GM23248 (cell line): ENCODE data around the gene FAT3. TPM values are rescaled to one million over a fixed set of nuclear protein-coding genes. Genes with fewer than 3 reads are reported as not detected.

Experiments used
- DNase-seq: peaks from one replicate; pipeline ENCODE4 v3.0.0-alpha.2; 2015
- H2AFZ ChIP-seq: fragments of 200-600 bp; sonication (generic); 2 replicates; pipeline ENCODE4 v1.6.1; 2016; ENCODE audit warnings: antibody characterized with exemption
- H3F3A ChIP-seq: fragments of 200-600 bp; sonication (generic); 2 replicates; pipeline ENCODE4 v1.6.1; 2016; ENCODE audit warnings: mild to moderate bottlenecking, antibody characterized with exemption, mixed run types; ENCODE audit not compliant: insufficient read depth
- H3K27ac ChIP-seq: fragments of 200-600 bp; sonication (generic); 2 replicates; pipeline ENCODE4 v1.5.1; 2016; ENCODE audit warnings: mild to moderate bottlenecking
- H3K27me3 ChIP-seq: fragments of 200-600 bp; sonication (generic); replicated peaks from 2 replicates; pipeline ENCODE4 v1.6.1; 2016; ENCODE audit warnings: mild to moderate bottlenecking; ENCODE audit not compliant: insufficient read depth
- H3K36me3 ChIP-seq: fragments of 200-600 bp; sonication (generic); 2 replicates; pipeline ENCODE4 v1.6.1; 2016; ENCODE audit warnings: low read depth, mild to moderate bottlenecking
- H3K4me1 ChIP-seq: fragments of 200-600 bp; sonication (generic); 2 replicates; pipeline ENCODE4 v1.6.1; 2016; ENCODE audit warnings: mild to moderate bottlenecking; ENCODE audit not compliant: insufficient read depth
- H3K4me2 ChIP-seq: fragments of 200-600 bp; sonication (generic); one replicate; pipeline ENCODE4 v1.6.1; 2016; ENCODE audit warnings: mild to moderate bottlenecking; ENCODE audit not compliant: unreplicated experiment
- H3K4me3 ChIP-seq: fragments of 200-600 bp; sonication (generic); 2 replicates; pipeline ENCODE4 v1.5.1; 2016; ENCODE audit warnings: mild to moderate bottlenecking
- H3K79me2 ChIP-seq: fragments of 200-600 bp; sonication (generic); 2 replicates; pipeline ENCODE4 v1.6.1; 2016; ENCODE audit warnings: mild to moderate bottlenecking; ENCODE audit not compliant: insufficient read depth
- H3K9ac ChIP-seq: fragments of 200-600 bp; sonication (generic); 2 replicates; pipeline ENCODE4 v1.6.1; 2016; ENCODE audit warnings: mild to moderate bottlenecking
- H3K9me2 ChIP-seq: fragments of 200-600 bp; sonication (generic); 2 replicates; pipeline ENCODE4 v1.6.1; 2016; ENCODE audit warnings: mixed run types, mild to moderate bottlenecking, moderate library complexity; ENCODE audit not compliant: insufficient read depth
- H3K9me3 ChIP-seq: fragments of 200-600 bp; sonication (generic); one replicate; pipeline ENCODE4 v1.6.1; 2017; ENCODE audit warnings: low read depth
- H4K20me1 ChIP-seq: fragments of 200-600 bp; sonication (generic); 2 replicates; pipeline ENCODE4 v1.6.0; 2016; ENCODE audit not compliant: insufficient read depth
- EZH2 ChIP-seq: fragments of 200-600 bp; sonication (generic); IDR thresholded peaks from 2 replicates; pipeline ENCODE4 v1.6.1; 2018; ENCODE audit warnings: antibody characterized with exemption, mild to moderate bottlenecking; ENCODE audit not compliant: insufficient read depth, poor library complexity, severe bottlenecking
- EZH2phosphoT487 ChIP-seq: fragments of 200-600 bp; sonication (generic); IDR thresholded peaks from 2 replicates; pipeline ENCODE4 v1.6.1; 2018; ENCODE audit warnings: antibody characterized with exemption, moderate library complexity, mild to moderate bottlenecking, low read depth; ENCODE audit not compliant: insufficient read depth
- WGBS, 2 experiments: methylation state at CpG; one replicate each; pipeline ENCODE4 v1.1.6; 2015 to 2017; ENCODE audit warnings: low lambda C conversion rate in 2 of 2, low coverage in 1 of 2; ENCODE audit errors: missing lambda C conversion rate in 2 of 2; 5-methylcytosine and 5-hydroxymethylcytosine counted together
- in situ Hi-C: fragments of 300-500 bp; cut with MboI; formaldehyde crosslinking; loops from 2 replicates; pipeline ENCODE4 v1.15.0; 2020
- polyA plus RNA-seq: library from polyadenylated mRNA; unstranded; fragments of >200 nt; fragmentation: Nextera tagmentation; extraction: Ambion mirVana; gene quantifications from 2 replicates; pipeline ENCODE4 v1.2.1, GENCODE V29; 2016
- total RNA-seq: library from RNA; depleted of rRNA; stranded (reverse); fragments of >200 nt; shearing (Covaris generic); gene quantifications from 2 replicates; pipeline ENCODE4 v1.2.3, GENCODE V29; 2014

The FAT3 gene
- total and polyA plus RNA-seq, 2 experiments from 2014 or later: 0.19 to 1.9 TPM

GRCh38 chr11:92225568-92226330, 1.1 kb downstream of the FAT3 start:
- H3K27me3 ChIP-seq: peaks cover 72% of the 10 kb centered on the region
- no peaks in the 10 kb centered on the region for H3K79me2 ChIP-seq
- no peaks in the 10 kb centered on the region for H4K20me1 ChIP-seq
- H3K9ac ChIP-seq: no peak overlapping the region
- no peak for TF ChIP-seq EZH2
- TF ChIP-seq EZH2phosphoT487: 0 out of 2 replicates have a peak, but pooled peaks have one; percentile 10
- in situ Hi-C loops: no loop called here
- no peaks in the 10 kb centered on the region for H3K9me3 ChIP-seq
- DNase-seq: peak; percentile 34
- H3K27ac ChIP-seq: no peak overlapping the region
- WGBS, 2 experiments: 1 to 2% methylated on average over 54 of the region's 54 CpGs
- H2AFZ ChIP-seq: peak overlapping the region; percentile 78
- H3K9me2 ChIP-seq: no peaks in the 10 kb centered on the region
- H3K4me3 ChIP-seq: peak overlapping the region; percentile 71
- no peaks in the 10 kb centered on the region for H3K36me3 ChIP-seq
- H3F3A ChIP-seq: no peaks in the 10 kb centered on the region; the same call in 1 of the 2 replicates
- H3K4me2 ChIP-seq: peak overlapping the region; percentile 78
- H3K4me1 ChIP-seq: no peaks in the 10 kb centered on the region

- H3K79me2 ChIP-seq: no peaks in the 10 kb centered on the region
- H4K20me1 ChIP-seq: no peaks in the 10 kb centered on the region
- H3K9ac ChIP-seq: no peak overlapping the region
- in situ Hi-C loops: no loop called here
- peaks cover 67% of the 10 kb centered on the region for H3K27me3 ChIP-seq
- H3K9me3 ChIP-seq: no peaks in the 10 kb centered on the region
- H3K36me3 ChIP-seq: no peaks in the 10 kb centered on the region
- no peaks in the 10 kb centered on the region for H3K4me1 ChIP-seq
- no peaks in the 10 kb centered on the region; the same call in 1 of the 2 replicates for H3F3A ChIP-seq
- peak overlapping the region; percentile 78 for H3K4me2 ChIP-seq
- 1% methylated on average over 36 to 48 of the region's 65 CpGs for WGBS, 2 experiments
- 0 out of 2 replicates have a peak, but pooled peaks have one; percentile 8 for TF ChIP-seq EZH2phosphoT487
- TF ChIP-seq EZH2: no peak
- peak overlapping the region; percentile 71 for H3K4me3 ChIP-seq
- no peaks in the 10 kb centered on the region for H3K9me2 ChIP-seq
- H3K27ac ChIP-seq: no peak overlapping the region
- H2AFZ ChIP-seq: peak overlapping the region; percentile 78
- peak; percentile 55 for DNase-seq
These were observed 2.0 kb downstream of the FAT3 start for GRCh38 chr11:92226331-92227229.

- Histone ChIP-seq H3K9me3 (no peaks in the 10 kb centered on the region), H2AFZ (peak overlapping the region; percentile 78; the same call in 1 of the 2 replicates), H3F3A (no peaks in the 10 kb centered on the region; the same call in 1 of the 2 replicates), H3K4me3 (peak overlapping the region; percentile 71; the same call in 1 of the 2 replicates), H3K27ac (no peak overlapping the region), H3K9me2 (no peaks in the 10 kb centered on the region), H3K9ac (no peak overlapping the region), H3K4me2 (peak overlapping the region; percentile 78), H3K4me1 (no peaks in the 10 kb centered on the region), H3K36me3 (no peaks in the 10 kb centered on the region), H3K27me3 (peaks cover 62% of the 10 kb centered on the region), H4K20me1 (no peaks in the 10 kb centered on the region), H3K79me2 (no peaks in the 10 kb centered on the region)
- WGBS, 2 experiments: 35 to 38% methylated on average over 13 of the region's 13 CpGs
- peak; percentile 24 for TF ChIP-seq EZH2
- TF ChIP-seq EZH2phosphoT487: 0 out of 2 replicates have a peak, but pooled peaks have one; percentile 22
- in situ Hi-C loops: no loop called here
- no peak for DNase-seq
These were observed 2.7 kb downstream of the FAT3 start for GRCh38 chr11:92227230-92227814.
